LNCaP clone FGC (cell line): Measurements from ENCODE around the gene SRSF9.
A peak's percentile ranks its signal among the peaks of the same experiment; 100 is the strongest.
"Not testable (repeated sequence)": the region's sequence is repeated elsewhere in the genome, so short reads cannot be mapped to it uniquely, and the experiment has no call there.

Experiments used
- DNase-seq: peaks from one replicate; pipeline ENCODE4 v3.0.0-alpha.2; 2011; ENCODE audit warnings: low read depth
- H3K4me3 ChIP-seq: 2 replicates; pipeline ENCODE4 v1.5.1; 2011; ENCODE audit warnings: mild to moderate bottlenecking, low read depth, low read length, control low read depth
- CTCF ChIP-seq: IDR thresholded peaks from 2 replicates; pipeline ENCODE4 v1.5.1; 2012; ENCODE audit warnings: mild to moderate bottlenecking; ENCODE audit not compliant: control insufficient read depth, insufficient read depth; ENCODE audit errors: extremely low read depth

SRSF9 gene

GRCh38 chr12:120447992-120448391 lies 21.6 kb downstream of the SRSF9 start:
- no peak for TF ChIP-seq CTCF
- DNase-seq, result no peak
- H3K4me3 ChIP-seq, result no peak overlapping the region

- not testable (repeated sequence) for DNase-seq
- peak overlapping the region; percentile 99 for H3K4me3 ChIP-seq
These were observed 22.7 kb downstream of the SRSF9 start for GRCh38 chr12:120446844-120447178.

- H3K4me3 ChIP-seq, result peak within 1 kb of the TSS; percentile 99
- peak; percentile 39 for DNase-seq
- no peak for TF ChIP-seq CTCF
These were observed 23.4 kb downstream of the SRSF9 start, which contains the start of the genes GATC and TRIAP1 for GRCh38 chr12:120445911-120446843. Gene GATC (plus strand): TSS chr12:120446444. CDS start chr12:120446481, 37 bp downstream. Gene TRIAP1 (minus strand): TSS chr12:120446384. CDS start chr12:120446372, 12 bp downstream.

GRCh38 chr12:120444676-120445075 lies 24.9 kb downstream of the SRSF9 start:
- peak overlapping the region; percentile 99 for H3K4me3 ChIP-seq
- no peak for DNase-seq
- TF ChIP-seq CTCF, result no peak

- H3K4me3 ChIP-seq, result peak overlapping the region; percentile 92; the same call in 1 of the 2 replicates
- no peak for DNase-seq
- peak; percentile 58 for TF ChIP-seq CTCF
These were observed 29.8 kb downstream of the SRSF9 start for GRCh38 chr12:120439646-120440247.

- peak overlapping the region; percentile 92 for H3K4me3 ChIP-seq
- TF ChIP-seq CTCF, result no peak
- DNase-seq, result no peak
These were observed 30.9 kb downstream of the SRSF9 start for GRCh38 chr12:120438495-120439198.
